ENCODE data around the gene PPP1R3C.

GRCh38 chr10:91596825-91597196 lies 36.1 kb downstream of the PPP1R3C start:
- TF ChIP-seq CTCF (IDR thresholded peaks at IDR 0.05; ENCODE audit: insufficient read depth, low read depth, low read length) (no peak), EZH2 (IDR thresholded peaks at IDR 0.05; ENCODE audit: insufficient read depth, low read length) (no peak)
